ENCODE measurements around the gene AP1G1.
"Not testable (repeated sequence)": the region's sequence is repeated elsewhere in the genome, so short reads cannot be mapped to it uniquely, and the experiment has no call there.

The AP1G1 gene

DNA sequence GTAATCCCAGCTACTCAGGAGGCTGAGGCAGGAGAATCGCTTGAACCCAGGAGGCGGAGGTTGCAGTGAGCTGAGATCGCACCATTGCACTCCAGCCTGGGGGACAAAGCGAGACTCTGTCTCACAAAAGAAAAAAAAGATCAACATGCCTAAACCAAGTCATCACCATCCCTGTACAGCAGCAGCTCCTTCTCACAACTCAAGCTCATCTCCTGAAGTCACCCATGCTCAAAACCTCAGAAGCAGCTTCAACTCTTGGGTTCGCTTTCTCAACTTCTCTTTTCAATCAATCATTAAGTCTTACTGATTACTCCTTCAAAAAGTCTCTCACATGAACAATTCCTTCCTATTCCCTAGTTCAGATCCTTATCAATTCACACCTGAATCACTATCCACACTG lies 115.5 kb downstream of the AP1G1 start:
- no peak for DNase-seq

DNA sequence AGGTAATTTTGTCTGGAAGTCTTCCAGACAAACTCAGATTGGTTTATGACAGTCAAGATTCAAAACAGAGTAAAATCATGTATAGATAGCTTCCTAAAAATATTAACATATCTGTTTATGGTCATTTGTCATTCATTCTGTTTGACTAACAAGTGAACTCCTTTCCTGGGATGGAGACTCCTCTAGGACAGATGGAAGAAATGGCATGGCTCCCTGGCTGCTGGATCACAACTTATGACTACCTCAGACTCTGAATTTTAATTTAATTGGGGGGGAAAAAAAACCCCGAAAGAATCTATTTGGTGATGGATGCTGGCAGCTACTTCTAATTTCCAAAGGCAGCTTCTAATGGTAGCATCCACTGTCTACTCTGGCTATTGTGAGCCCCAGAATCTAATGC lies 118.7 kb downstream of the AP1G1 start:
- DNase-seq, result no peak

DNA sequence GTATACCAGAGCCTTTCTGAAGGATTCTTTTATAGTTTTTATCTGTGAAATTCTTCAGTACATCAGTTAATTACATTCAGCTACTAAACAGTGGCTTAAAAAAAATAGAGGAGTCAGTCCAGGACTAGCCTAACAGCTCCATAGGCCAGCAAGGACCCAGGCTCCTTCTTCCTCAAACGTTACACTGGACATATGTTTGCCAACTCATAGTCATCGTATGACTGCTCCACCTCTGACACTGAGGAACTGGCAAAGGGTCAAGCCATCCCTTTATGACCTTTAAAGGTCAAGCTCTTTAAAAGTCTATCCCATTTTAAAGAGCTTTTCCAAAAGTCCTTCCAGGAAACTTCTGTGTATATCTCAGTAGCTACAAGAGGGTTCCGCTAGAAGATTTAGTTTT lies 120.8 kb downstream of the AP1G1 start:
- no peak for DNase-seq

DNA sequence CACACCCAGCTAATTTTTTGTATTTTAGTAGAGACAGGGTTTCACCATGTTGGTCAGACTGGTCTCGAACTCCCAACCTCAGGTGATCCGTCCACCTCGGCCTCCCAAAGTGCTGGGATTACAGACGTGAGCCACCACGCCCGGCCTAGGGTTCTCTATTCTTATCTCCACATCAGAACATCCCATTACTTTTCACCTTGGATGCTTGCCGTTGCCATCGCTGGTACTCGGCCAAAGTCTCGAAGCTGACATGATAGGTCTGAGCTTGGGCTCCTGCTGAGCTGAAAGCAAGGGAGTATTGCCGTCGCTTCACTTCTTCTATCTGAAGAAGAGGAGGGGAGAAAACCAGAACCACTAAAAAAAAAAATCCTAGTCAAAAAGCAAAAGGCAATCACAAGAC lies 124.4 kb downstream of the AP1G1 start:
- not testable (repeated sequence) for DNase-seq

DNA sequence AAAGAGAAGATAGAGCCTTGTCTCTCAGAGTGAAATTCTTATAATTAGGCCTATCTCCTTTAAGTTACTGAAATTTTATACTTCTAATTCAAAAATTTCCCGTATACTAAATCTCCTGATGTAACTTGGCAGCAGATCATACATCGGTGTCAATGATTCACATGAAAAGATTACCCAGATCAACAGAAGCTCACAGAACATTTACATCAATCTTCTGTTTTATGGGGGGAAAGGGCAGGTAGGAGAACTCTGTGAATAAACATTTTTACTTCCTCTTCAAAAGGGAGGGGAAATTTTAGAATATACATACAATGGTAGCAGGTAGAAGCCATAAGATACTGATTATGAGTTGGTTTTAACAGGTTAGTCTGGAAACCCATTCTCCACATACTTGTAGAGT lies 127.3 kb downstream of the AP1G1 start:
- DNase-seq, result no peak

Measured in CD4-positive, alpha-beta T cell treated with Interleukin-4 for 1 hour (primary cell).